GM23338 (cell line): Measurements from ENCODE around the gene COIL. TPM values are rescaled to one million over a fixed set of nuclear protein-coding genes. Genes with fewer than 3 reads are reported as not detected.
"Not testable (repeated sequence)": the region's sequence is repeated elsewhere in the genome, so short reads cannot be mapped to it uniquely, and the experiment has no call there.

ENCODE experiments used
- ATAC-seq: fragments of 200-7000 bp; cut with Tn5 transposase; 3 replicates; pipeline ENCODE4 v1.9.1; 2020
- DNase-seq: peaks from one replicate; pipeline ENCODE4 v3.0.0-alpha.2; 2015; ENCODE audit warnings: low spot score
- H2AFZ ChIP-seq: fragments of 200-600 bp; sonication (generic); 2 replicates; pipeline ENCODE4 v1.8.0; 2016; ENCODE audit warnings: antibody characterized with exemption, mild to moderate bottlenecking, moderate library complexity
- H3F3A ChIP-seq: fragments of 200-600 bp; sonication (generic); replicated peaks from 2 replicates; pipeline ENCODE4 v1.8.0; 2017; ENCODE audit warnings: antibody characterized with exemption, mixed run types, low read depth
- H3K27ac ChIP-seq: fragments of 200-600 bp; sonication (generic); 2 replicates; pipeline ENCODE4 v1.6.1; 2016; ENCODE audit warnings: low read depth
- H3K27me3 ChIP-seq: fragments of 200-600 bp; sonication (generic); 2 replicates; pipeline ENCODE4 v1.8.0; 2016; ENCODE audit warnings: mild to moderate bottlenecking, mixed run types, moderate library complexity; ENCODE audit not compliant: insufficient read depth
- H3K36me3 ChIP-seq: fragments of 200-600 bp; sonication (generic); 2 replicates; pipeline ENCODE4 v1.8.0; 2016; ENCODE audit warnings: mild to moderate bottlenecking; ENCODE audit not compliant: insufficient read depth
- H3K4me1 ChIP-seq: fragments of 200-600 bp; sonication (generic); 2 replicates; pipeline ENCODE4 v1.8.0; 2016; ENCODE audit warnings: mild to moderate bottlenecking, moderate library complexity; ENCODE audit not compliant: insufficient read depth
- H3K4me2 ChIP-seq: fragments of 200-600 bp; sonication (generic); 2 replicates; pipeline ENCODE4 v1.7.1; 2017; ENCODE audit warnings: mixed run types
- H3K4me3 ChIP-seq: fragments of 200-600 bp; sonication (generic); 2 replicates; pipeline ENCODE4 v1.6.1; 2016; ENCODE audit warnings: mixed run types
- H3K79me2 ChIP-seq: fragments of 200-600 bp; sonication (generic); replicated peaks from 2 replicates; pipeline ENCODE4 v1.8.0; 2017; ENCODE audit warnings: mild to moderate bottlenecking; ENCODE audit not compliant: insufficient read depth
- H3K9me2 ChIP-seq: fragments of 200-600 bp; sonication (generic); 2 replicates; pipeline ENCODE4 v1.8.0; 2017; ENCODE audit not compliant: insufficient read depth
- H4K20me1 ChIP-seq: fragments of 200-600 bp; sonication (generic); replicated peaks from 2 replicates; pipeline ENCODE4 v1.8.0; 2017; ENCODE audit warnings: mild to moderate bottlenecking; ENCODE audit not compliant: insufficient read depth
- H3K27ac Mint-ChIP-seq: 2 replicates; pipeline ENCODE4 v1.8.0; 2020; ENCODE audit warnings: inconsistent platforms, mild to moderate bottlenecking, moderate library complexity, mixed read lengths
- H3K27me3 Mint-ChIP-seq: 3 replicates; pipeline ENCODE4 v1.8.0; 2022; ENCODE audit warnings: low read depth, mild to moderate bottlenecking, moderate library complexity, mixed read lengths, inconsistent platforms; ENCODE audit not compliant: insufficient read depth, poor library complexity
- H3K36me3 Mint-ChIP-seq: 3 replicates; pipeline ENCODE4 v1.8.0; 2021; ENCODE audit warnings: low read depth, mild to moderate bottlenecking, inconsistent platforms, moderate library complexity, mixed read lengths
- H3K4me1 Mint-ChIP-seq: 3 replicates; pipeline ENCODE4 v1.8.0; 2020; ENCODE audit warnings: mild to moderate bottlenecking, inconsistent platforms, mixed read lengths
- H3K4me3 Mint-ChIP-seq: 3 replicates; pipeline ENCODE4 v1.8.0; 2021; ENCODE audit warnings: moderate library complexity, mild to moderate bottlenecking, inconsistent platforms, mixed read lengths
- H3K9me3 Mint-ChIP-seq: 3 replicates; pipeline ENCODE4 v1.8.0; 2020; ENCODE audit warnings: moderate library complexity, mild to moderate bottlenecking, inconsistent platforms, mixed read lengths
- CREB1 ChIP-seq: fragments of 250-450 bp; sonication (Bioruptor Pico); IDR thresholded peaks from 2 replicates; pipeline ENCODE4 v1.5.0; 2020; ENCODE audit warnings: low read depth, mild to moderate bottlenecking, moderate library complexity
- CTCF ChIP-seq, 2 experiments: fragments of 200-600 bp in 1 of 2; sonication (generic) in 1 of 2; conservative IDR thresholded peaks; 2 replicates each; pipeline versions ENCODE4 v1.5.1 to v1.6.1; 2016 to 2017; ENCODE audit warnings: antibody characterized with exemption in 2 of 2, low read depth in 2 of 2, mild to moderate bottlenecking in 2 of 2, moderate library complexity in 1 of 2
- EZH2 ChIP-seq: fragments of 200-600 bp; sonication (generic); IDR thresholded peaks from one replicate; pipeline ENCODE4 v1.8.0; 2017; ENCODE audit warnings: antibody characterized with exemption, mild to moderate bottlenecking, low read depth; ENCODE audit not compliant: unreplicated experiment
- EZH2phosphoT487 ChIP-seq: fragments of 200-600 bp; sonication (generic); IDR thresholded peaks from one replicate; pipeline ENCODE4 v1.8.1; 2018; ENCODE audit warnings: antibody characterized with exemption; ENCODE audit not compliant: unreplicated experiment
- JUNB ChIP-seq: IDR thresholded peaks from one replicate; pipeline ENCODE4 v1.6.1; 2016; ENCODE audit warnings: antibody characterized with exemption; ENCODE audit not compliant: unreplicated experiment
- NANOG ChIP-seq: IDR thresholded peaks from 2 replicates; pipeline ENCODE4 v1.6.1; 2016; ENCODE audit warnings: antibody characterized with exemption, borderline replicate concordance
- POLR2AphosphoS5 ChIP-seq: IDR thresholded peaks from 2 replicates; pipeline ENCODE4 v1.6.1; 2016; ENCODE audit warnings: antibody characterized with exemption, low read depth
- STAT1 ChIP-seq: IDR thresholded peaks from one replicate; pipeline ENCODE4 v1.6.1; 2016; ENCODE audit warnings: antibody characterized with exemption; ENCODE audit not compliant: unreplicated experiment
- ZNF462 ChIP-seq: fragments of 250-450 bp; sonication (Bioruptor Pico); IDR thresholded peaks from 2 replicates; pipeline ENCODE4 v1.5.0; 2020; ENCODE audit warnings: mild to moderate bottlenecking, moderate library complexity
- polyA plus RNA-seq: library from polyadenylated mRNA; unstranded; fragments of >200 nt; fragmentation: Nextera tagmentation; extraction: Ambion mirVana; gene quantifications from 2 replicates; pipeline ENCODE4 v1.2.1, GENCODE V29; 2016
- total RNA-seq: library from RNA; depleted of rRNA; stranded (reverse); fragments of >200 nt; shearing (Covaris generic); gene quantifications from 2 replicates; pipeline ENCODE4 v1.2.3, GENCODE V29; 2014

Gene COIL
- total and polyA plus RNA-seq, 2 experiments from 2014 or later, result 18.5 to 32.2 TPM

GRCh38 chr17:56982312-56982711 is 21.5 kb upstream of the COIL start (continued):
- no peak for TF ChIP-seq CTCF (conservative IDR thresholded peaks at IDR 0.05; ENCODE audit: low read depth in 2 of 2)
- no peak for TF ChIP-seq CREB1 (CRISPR knock-in tag)
- no peak for TF ChIP-seq JUNB
- TF ChIP-seq EZH2, result no peak

GRCh38 chr17:56980526-56980925 is 19.7 kb upstream of the COIL start:
- H3K27me3 Mint-ChIP-seq, H3K9me2 ChIP-seq, H3K36me3 Mint-ChIP-seq, H2AFZ ChIP-seq, H3K27me3 ChIP-seq, H3K4me3 ChIP-seq, ATAC-seq, H3F3A ChIP-seq, H4K20me1 ChIP-seq, H3K4me3 Mint-ChIP-seq, H3K79me2 ChIP-seq, DNase-seq, H3K27ac Mint-ChIP-seq, H3K36me3 ChIP-seq, H3K9me3 Mint-ChIP-seq, H3K27ac ChIP-seq, H3K4me2 ChIP-seq: not testable (repeated sequence)
- peaks cover 22% of the 10 kb centered on the region for H3K4me1 ChIP-seq
- peaks cover 35% of the 10 kb centered on the region for H3K4me1 Mint-ChIP-seq

GRCh38 chr17:56979091-56979480 is 18.2 kb upstream of the COIL start:
- H3K36me3 Mint-ChIP-seq, result no peaks in the 10 kb centered on the region
- Histone ChIP-seq H4K20me1 (no peaks in the 10 kb centered on the region), H2AFZ (no peak overlapping the region), H3K4me1 (peaks cover 26% of the 10 kb centered on the region), H3K9me2 (no peaks in the 10 kb centered on the region), H3K27me3 (no peaks in the 10 kb centered on the region), H3K4me2 (peak overlapping the region; percentile 94), H3F3A (no peaks in the 10 kb centered on the region; the same call in 1 of the 2 replicates), H3K4me3 (peak overlapping the region; percentile 85), H3K79me2 (0 out of 2 replicates have a peak, but pooled peaks cover 4% of the 10 kb centered on the region), H3K27ac (0 out of 2 replicates have a peak overlapping the region, but pooled peaks have one; percentile 3), H3K36me3 (no peaks in the 10 kb centered on the region; the same call in 1 of the 2 replicates)
- peaks cover 10% of the 10 kb centered on the region for H3K27me3 Mint-ChIP-seq
- no peaks in the 10 kb centered on the region for H3K9me3 Mint-ChIP-seq
- peaks cover 44% of the 10 kb centered on the region for H3K4me1 Mint-ChIP-seq
- peak overlapping the region; percentile 39; the same call in 1 of the 2 replicates for H3K27ac Mint-ChIP-seq
- DNase-seq, result peak; percentile 46
- H3K4me3 Mint-ChIP-seq, result peak overlapping the region; percentile 70
- peak; percentile 25 for ATAC-seq
- no peak for TF ChIP-seq EZH2phosphoT487
- TF ChIP-seq STAT1, result no peak
- TF ChIP-seq NANOG, result no peak
- no peak for TF ChIP-seq POLR2AphosphoS5
- TF ChIP-seq ZNF462 (CRISPR knock-in tag), result no peak
- TF ChIP-seq CREB1 (CRISPR knock-in tag), result no peak
- TF ChIP-seq EZH2, result no peak
